Fibroblast of lung (primary cell): ENCODE results near the gene CSH2.

Experiments
- EZH2 ChIP-seq: IDR thresholded peaks from 2 replicates; pipeline ENCODE4 v1.5.1; 2012; ENCODE audit warnings: low read length, control low read depth, mild to moderate bottlenecking; ENCODE audit errors: missing control alignments
- TF ChIP-seq, protein P1 (sequence below), 2 donors: IDR thresholded peaks in 1 of 2; conservative IDR thresholded peaks in 1 of 2; 1 replicate in 1 of 2; 2 replicates in 1 of 2; pipeline ENCODE4 v1.5.1; 2011 to 2012; ENCODE audit warnings: low read length in 2 of 2, control low read depth in 1 of 2, inconsistent platforms in 1 of 2, low read depth in 1 of 2, mild to moderate bottlenecking in 1 of 2

DNA sequence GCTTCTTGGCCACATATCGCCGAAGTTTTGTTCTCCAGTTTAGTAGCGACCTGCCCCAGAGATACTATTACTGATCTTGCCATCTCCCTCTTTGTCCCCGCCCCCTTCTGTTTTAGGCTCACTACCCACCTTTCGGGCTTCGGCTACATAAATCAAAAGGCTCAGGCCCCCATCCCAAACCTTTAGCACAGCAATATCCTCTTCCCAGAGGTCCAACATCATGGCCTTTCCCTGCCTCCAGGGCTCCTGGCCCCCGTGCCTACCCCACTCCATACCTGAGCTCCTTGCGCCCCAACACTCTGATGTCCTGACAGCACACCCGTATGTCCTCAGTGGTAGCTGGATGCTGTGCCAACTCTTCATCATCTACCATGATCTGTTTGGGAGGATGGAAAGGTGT is 49.1 kb downstream of the CSH2 start:
- TF ChIP-seq, protein P1, sequence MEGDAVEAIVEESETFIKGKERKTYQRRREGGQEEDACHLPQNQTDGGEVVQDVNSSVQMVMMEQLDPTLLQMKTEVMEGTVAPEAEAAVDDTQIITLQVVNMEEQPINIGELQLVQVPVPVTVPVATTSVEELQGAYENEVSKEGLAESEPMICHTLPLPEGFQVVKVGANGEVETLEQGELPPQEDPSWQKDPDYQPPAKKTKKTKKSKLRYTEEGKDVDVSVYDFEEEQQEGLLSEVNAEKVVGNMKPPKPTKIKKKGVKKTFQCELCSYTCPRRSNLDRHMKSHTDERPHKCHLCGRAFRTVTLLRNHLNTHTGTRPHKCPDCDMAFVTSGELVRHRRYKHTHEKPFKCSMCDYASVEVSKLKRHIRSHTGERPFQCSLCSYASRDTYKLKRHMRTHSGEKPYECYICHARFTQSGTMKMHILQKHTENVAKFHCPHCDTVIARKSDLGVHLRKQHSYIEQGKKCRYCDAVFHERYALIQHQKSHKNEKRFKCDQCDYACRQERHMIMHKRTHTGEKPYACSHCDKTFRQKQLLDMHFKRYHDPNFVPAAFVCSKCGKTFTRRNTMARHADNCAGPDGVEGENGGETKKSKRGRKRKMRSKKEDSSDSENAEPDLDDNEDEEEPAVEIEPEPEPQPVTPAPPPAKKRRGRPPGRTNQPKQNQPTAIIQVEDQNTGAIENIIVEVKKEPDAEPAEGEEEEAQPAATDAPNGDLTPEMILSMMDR (conservative IDR thresholded peaks at IDR 0.05 in 1 of 2, IDR thresholded peaks at IDR 0.05 in 1 of 2; ENCODE audit: low read depth in 1 of 2, low read length in 2 of 2) = no peak
- no peak for TF ChIP-seq EZH2
